ENCODE data around the gene SPDEF. TPM values are rescaled to one million over a fixed set of nuclear protein-coding genes. Genes with fewer than 3 reads are reported as not detected.

SPDEF gene
- total RNA-seq, 1 donor from 2014 or later, result not detected

DNA sequence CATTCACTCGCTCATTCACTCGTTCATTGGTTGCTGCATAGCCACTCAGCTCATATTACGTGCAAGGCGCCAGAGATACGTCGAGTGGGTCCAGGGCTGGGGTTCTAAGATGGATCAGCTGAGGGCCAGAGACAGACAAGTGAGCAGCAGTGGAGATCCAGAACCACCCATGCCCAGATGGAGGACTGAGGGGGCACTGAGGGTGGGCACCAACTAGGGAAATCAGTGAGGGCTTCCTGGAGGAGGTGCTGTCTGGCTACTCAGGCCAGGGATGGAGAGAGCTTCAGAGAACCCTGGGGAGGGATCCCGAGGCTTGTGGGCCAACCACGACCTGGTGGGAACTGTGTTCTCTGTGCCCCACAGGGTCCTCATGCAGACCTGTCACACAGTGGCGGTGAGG, 364 bp upstream of the SPDEF start:
- intact Hi-C loops (cut with DNase I), result no loop called here
- TF ChIP-seq, protein P1, sequence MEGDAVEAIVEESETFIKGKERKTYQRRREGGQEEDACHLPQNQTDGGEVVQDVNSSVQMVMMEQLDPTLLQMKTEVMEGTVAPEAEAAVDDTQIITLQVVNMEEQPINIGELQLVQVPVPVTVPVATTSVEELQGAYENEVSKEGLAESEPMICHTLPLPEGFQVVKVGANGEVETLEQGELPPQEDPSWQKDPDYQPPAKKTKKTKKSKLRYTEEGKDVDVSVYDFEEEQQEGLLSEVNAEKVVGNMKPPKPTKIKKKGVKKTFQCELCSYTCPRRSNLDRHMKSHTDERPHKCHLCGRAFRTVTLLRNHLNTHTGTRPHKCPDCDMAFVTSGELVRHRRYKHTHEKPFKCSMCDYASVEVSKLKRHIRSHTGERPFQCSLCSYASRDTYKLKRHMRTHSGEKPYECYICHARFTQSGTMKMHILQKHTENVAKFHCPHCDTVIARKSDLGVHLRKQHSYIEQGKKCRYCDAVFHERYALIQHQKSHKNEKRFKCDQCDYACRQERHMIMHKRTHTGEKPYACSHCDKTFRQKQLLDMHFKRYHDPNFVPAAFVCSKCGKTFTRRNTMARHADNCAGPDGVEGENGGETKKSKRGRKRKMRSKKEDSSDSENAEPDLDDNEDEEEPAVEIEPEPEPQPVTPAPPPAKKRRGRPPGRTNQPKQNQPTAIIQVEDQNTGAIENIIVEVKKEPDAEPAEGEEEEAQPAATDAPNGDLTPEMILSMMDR (IDR thresholded peaks at IDR 0.05), result no peak
- TF ChIP-seq POLR2A (IDR thresholded peaks at IDR 0.05) (no peak), POLR2AphosphoS5 (IDR thresholded peaks at IDR 0.05; ENCODE audit: insufficient read depth in 1 of 2, low read depth in 1 of 2) (no peak)
- Histone ChIP-seq H3K4me3 (no peak overlapping the region), H3K36me3 (no peaks in the 10 kb centered on the region), H3K27ac (no peak overlapping the region), H3K9me3 (no peaks in the 10 kb centered on the region), H3K4me1 (no peaks in the 10 kb centered on the region), H3K27me3 (no peaks in the 10 kb centered on the region)
- DNase-seq (ENCODE audit: extremely low spot score in 2 of 2), result no peak

DNA sequence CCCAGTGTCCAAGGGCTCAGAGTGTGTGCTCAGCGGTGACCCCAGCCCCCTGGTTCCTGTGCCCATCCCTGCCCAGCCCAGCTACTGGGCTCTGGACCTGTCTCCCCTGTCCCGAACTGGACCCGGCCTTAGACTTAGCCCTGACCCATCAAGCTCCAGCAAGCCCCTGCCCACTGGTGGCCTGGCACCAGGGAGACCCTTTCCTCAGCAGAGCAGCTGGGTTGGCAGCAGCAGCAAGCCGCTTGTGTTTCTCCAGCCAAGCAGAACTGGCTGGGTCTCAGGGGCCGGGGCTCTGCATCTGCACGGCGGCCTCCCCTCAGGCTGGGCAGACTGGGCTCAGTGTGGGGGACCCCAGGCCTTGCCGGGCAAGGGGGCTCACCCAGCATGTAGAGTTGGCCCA, 801 bp downstream of the SPDEF start:
- no peak overlapping the region for H3K27ac ChIP-seq
- no peaks in the 10 kb centered on the region for H3K36me3 ChIP-seq
- no peaks in the 10 kb centered on the region for H3K27me3 ChIP-seq
- TF ChIP-seq, protein P1 (IDR thresholded peaks at IDR 0.05), result no peak
- TF ChIP-seq POLR2AphosphoS5 (IDR thresholded peaks at IDR 0.05; ENCODE audit: insufficient read depth in 1 of 2, low read depth in 1 of 2), result no peak
- H3K4me3 ChIP-seq, result no peak overlapping the region
- H3K4me1 ChIP-seq, result no peaks in the 10 kb centered on the region
- H3K9me3 ChIP-seq, result no peaks in the 10 kb centered on the region
- DNase-seq (ENCODE audit: extremely low spot score in 2 of 2), result no peak
- intact Hi-C loops (cut with DNase I), result no loop called here

DNA sequence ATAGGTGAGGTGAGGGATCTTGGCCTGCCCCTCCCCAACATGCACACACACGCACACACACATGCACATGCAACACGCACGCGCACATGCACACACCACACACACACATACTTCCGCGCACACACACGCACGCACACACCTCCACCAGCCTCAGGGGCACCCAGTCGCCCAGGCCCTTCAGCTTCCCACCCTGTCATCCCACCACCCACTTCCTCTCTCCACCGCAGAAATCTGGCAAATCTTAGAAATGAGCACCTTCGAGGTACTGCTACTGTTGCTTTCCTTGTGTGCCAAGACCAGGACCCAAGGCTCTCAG, 1.2 kb downstream of the SPDEF start:
- Histone ChIP-seq H3K4me1 (no peaks in the 10 kb centered on the region), H3K27me3 (no peaks in the 10 kb centered on the region), H3K9me3 (no peaks in the 10 kb centered on the region), H3K36me3 (no peaks in the 10 kb centered on the region), H3K4me3 (no peak overlapping the region), H3K27ac (no peak overlapping the region)
- no peak for DNase-seq (ENCODE audit: extremely low spot score in 2 of 2)
- intact Hi-C loops (cut with DNase I), result no loop called here
- no peak for TF ChIP-seq POLR2A (IDR thresholded peaks at IDR 0.05)
- TF ChIP-seq, protein P1 (IDR thresholded peaks at IDR 0.05), result no peak
- TF ChIP-seq POLR2AphosphoS5 (IDR thresholded peaks at IDR 0.05; ENCODE audit: insufficient read depth in 1 of 2, low read depth in 1 of 2), result no peak

DNA sequence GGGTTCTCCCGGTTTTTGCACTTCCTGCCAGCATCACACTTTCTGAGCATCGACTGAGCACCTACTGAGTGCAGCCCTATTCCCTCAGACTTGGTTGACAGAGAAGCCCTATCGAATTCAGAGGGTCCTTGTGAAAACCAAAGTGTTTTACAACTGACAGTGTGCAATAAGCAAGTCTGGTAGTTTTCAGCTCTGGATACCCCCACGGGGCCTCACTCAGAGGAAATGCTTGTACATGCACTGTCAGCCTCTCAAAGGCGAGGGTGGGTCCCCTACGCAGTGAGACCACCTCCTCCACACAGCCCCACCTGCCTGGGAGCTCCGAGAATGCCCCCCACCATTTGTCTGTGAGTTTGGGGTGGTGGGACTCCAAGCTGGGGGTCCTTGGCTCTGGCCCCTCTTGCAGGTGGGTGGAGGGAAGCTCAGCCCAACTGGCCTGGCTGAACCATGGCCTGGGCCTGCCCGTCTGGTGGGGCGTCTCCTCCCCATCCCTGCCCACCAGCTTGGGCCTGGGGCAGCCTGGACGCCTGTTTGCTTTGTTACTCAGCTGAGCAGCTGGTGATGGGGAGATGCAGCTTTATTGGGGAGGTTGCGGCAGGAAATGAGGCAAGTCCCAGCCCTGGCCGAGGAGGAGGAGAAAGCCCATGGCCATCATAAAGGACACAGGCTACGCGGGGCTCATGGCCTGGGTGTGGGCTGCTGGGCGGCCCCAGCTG, 1.7 kb downstream of the SPDEF start:
- intact Hi-C loops (cut with DNase I), result no loop called here
- no peak overlapping the region for H3K27ac ChIP-seq
- H3K36me3 ChIP-seq, result no peaks in the 10 kb centered on the region
- H3K9me3 ChIP-seq, result no peaks in the 10 kb centered on the region
- TF ChIP-seq POLR2AphosphoS5 (IDR thresholded peaks at IDR 0.05; ENCODE audit: insufficient read depth in 1 of 2, low read depth in 1 of 2) (no peak), POLR2A (IDR thresholded peaks at IDR 0.05) (no peak)
- TF ChIP-seq, protein P1 (IDR thresholded peaks at IDR 0.05), result no peak
- DNase-seq (ENCODE audit: extremely low spot score in 2 of 2), result no peak
- H3K4me3 ChIP-seq, result no peak overlapping the region
- H3K4me1 ChIP-seq, result no peaks in the 10 kb centered on the region
- no peaks in the 10 kb centered on the region for H3K27me3 ChIP-seq

DNA sequence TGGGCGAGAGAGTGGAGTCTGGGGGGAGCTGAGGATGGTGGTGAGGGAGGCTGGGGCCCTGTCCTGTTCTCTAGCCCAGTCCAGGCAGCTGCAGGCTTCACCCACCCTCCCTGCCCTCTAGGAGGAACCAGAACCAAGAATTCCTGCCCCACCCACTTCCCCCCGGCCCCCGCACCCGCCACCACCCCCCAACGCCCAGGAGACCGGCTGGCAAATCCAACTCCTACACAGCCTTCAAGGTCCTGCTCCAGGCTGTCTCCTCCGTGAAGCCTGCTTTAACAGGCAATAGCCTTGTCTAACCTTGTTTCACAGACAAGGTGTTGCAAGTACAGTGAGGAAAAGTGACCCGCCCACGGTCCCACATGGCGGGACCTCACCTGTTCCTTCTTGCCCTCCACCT, 2.4 kb downstream of the SPDEF start:
- no peak overlapping the region for H3K27ac ChIP-seq
- TF ChIP-seq POLR2A (IDR thresholded peaks at IDR 0.05) (no peak), POLR2AphosphoS5 (IDR thresholded peaks at IDR 0.05; ENCODE audit: insufficient read depth in 1 of 2, low read depth in 1 of 2) (no peak)
- TF ChIP-seq, protein P1 (IDR thresholded peaks at IDR 0.05), result no peak
- H3K27me3 ChIP-seq, result no peaks in the 10 kb centered on the region
- no peaks in the 10 kb centered on the region for H3K4me1 ChIP-seq
- H3K4me3 ChIP-seq, result no peak overlapping the region
- no peaks in the 10 kb centered on the region for H3K36me3 ChIP-seq
- DNase-seq (ENCODE audit: extremely low spot score in 2 of 2), result no peak
- intact Hi-C loops (cut with DNase I), result no loop called here
- no peaks in the 10 kb centered on the region for H3K9me3 ChIP-seq

Measured in vagina (tissue), 2 donors.